GM10847 (cell line): ENCODE measurements around the gene ATP1B4.

Source experiments
- POLR2A ChIP-seq: IDR thresholded peaks from 2 replicates; pipeline ENCODE4 v1.6.1; 2011; ENCODE audit not compliant: insufficient read length; ENCODE audit errors: extremely low read depth

The ATP1B4 gene

GRCh38 chrX:120428309-120428708 lies 66.4 kb downstream of the ATP1B4 start:
- no peak for TF ChIP-seq POLR2A

DNA sequence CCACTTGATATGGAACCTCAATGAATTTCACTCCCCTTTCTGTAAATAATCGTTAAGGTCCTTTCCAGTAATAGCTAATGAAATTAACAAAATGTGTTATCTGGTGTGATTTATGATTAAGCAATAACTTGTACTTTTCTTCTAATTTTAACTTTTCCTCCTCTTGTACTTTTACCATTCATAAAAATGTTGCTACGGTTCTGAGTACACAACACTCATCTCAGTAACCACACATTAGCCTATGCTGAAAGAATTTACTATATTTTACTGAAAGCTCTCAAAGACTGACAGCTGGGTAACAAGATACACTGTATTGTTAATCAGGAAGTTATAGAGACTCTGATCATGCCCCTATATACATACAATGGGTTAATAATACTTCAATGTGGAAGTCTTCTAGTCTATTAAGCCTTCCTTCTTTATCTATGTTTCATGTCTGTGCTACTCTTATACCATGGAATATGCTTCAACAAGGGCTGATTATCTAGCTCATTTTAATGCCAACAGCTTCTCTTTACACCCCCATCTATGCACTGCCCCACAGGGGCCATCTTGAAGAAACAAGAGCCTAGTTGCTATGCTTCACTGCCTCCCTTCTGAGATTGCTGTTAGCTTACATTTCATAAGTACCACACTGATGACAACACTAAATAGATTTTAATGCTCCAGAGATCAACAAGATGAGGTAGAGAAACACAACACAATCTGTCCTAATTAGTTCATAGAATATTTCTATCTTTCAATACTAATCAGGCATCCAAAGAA lies 68.1 kb downstream of the ATP1B4 start:
- no peak for TF ChIP-seq POLR2A
